HG02678 (cell line): ENCODE results near the gene OVAAL.

Experiments
- ATAC-seq: cut with Tn5 transposase; IDR thresholded peaks from one replicate; pipeline ENCODE4 v1.9.1; 2021; ENCODE audit warnings: mild to moderate bottlenecking, moderate library complexity; ENCODE audit not compliant: unreplicated experiment

Gene OVAAL

GRCh38 chr1:180558664-180559063, at the start of gene OVAAL:
Gene OVAAL, plus strand, starts transcription at chr1:180558964.
- no peak for ATAC-seq

GRCh38 chr1:180510882-180511281, 47.9 kb upstream of the OVAAL start:
- no peak for ATAC-seq

DNA sequence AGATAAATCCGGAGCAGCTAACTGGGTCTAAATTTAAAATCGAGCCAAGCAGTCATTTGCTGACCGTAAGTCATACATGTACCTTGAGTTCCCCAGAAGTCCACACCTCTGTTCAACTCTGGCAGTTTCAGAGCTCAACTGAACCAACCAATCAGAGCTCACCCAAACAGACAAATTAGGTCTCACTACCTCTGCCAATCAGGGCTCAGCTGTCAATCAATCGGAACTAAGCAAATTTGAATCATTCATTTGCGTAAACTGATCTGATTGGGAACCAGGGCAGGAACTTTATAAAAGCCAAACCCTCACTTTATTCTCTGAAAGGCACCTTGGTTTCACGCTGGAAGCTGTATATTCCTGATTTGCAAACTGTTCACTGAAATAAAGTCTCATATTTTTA, 45.2 kb upstream of the OVAAL start:
- ATAC-seq, result no peak

DNA sequence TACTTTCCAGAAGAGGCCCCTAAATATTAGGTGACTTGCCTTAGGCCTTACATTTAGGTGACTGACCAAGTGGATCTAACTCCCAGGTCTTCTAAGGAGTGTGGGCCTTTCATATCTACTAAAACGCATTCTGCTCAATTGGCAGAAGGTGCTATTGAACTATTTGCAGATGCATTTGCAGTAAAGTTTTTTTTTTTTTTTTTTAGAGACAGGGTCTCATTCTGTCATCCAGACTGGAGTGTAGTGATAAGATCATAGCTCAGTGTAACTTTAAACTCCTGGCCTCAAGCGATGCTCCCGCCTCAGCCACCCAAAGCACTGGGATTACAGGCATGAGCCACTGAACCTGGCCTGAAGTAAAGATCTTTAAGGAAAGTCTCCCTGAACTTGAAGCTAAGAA, 43.4 kb upstream of the OVAAL start:
- no peak for ATAC-seq

- peak; percentile 95 for ATAC-seq
Measured at GRCh38 chr1:180515857-180516388, 42.8 kb upstream of the OVAAL start.

DNA sequence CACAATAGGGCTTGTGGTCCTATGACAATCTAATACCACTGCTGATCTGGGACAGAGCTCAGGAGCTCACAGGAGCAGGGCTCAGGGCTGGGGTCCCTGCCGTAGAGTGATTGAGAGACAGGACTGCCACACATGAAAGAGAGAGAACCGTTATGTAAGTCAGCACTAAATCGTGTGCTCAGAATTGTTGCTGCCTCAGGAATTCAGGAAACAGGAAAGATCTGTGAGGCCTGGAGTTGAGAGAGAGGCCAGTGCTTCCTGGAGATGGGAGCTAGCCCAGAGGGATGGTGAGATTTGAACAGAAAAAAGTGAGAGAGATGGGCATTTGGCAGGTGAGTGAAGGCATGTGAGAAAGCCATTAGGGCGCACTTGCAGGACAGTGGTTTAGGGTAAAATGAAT, 38.9 kb upstream of the OVAAL start:
- no peak for ATAC-seq

- ATAC-seq, result no peak
Measured at GRCh38 chr1:180521474-180522212, 37.1 kb upstream of the OVAAL start.

- no peak for ATAC-seq
Measured at GRCh38 chr1:180522213-180522515, 36.6 kb upstream of the OVAAL start.

DNA sequence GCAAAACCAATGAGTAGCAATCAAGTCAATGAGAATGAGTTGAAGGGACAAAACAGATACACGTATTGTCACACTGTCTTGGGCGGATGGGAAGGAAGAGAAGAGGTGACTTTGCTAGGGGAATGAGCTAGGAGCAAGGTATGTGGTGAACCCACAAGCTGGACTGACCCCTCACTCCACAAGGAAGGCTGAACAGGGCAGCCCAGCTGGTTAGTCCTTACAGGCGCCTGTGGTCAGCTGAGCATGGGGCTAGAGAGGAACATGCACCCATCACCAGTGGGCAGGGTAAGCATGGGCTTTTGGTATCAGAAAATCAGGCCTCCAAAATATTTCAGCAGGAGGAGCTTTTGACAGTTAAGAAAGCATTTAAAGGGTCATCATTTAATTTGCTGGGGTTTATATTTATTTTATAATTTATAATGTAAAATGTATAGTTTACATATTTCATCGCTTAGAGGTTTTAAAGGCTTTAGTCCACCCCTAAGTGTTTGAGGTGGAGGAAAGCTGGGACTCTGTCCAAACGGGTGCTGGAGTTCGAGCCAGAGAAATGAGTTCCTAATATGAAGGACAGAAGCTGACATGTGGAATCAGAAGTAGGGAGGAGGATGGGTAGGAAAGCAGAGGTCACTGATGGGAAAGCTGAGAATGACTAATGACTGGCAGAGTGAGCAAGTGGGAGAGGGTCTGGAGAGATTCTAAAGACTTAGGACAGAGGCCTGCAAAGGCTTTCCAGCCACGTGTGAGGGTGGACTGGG, 34.4 kb upstream of the OVAAL start:
- no peak for ATAC-seq

DNA sequence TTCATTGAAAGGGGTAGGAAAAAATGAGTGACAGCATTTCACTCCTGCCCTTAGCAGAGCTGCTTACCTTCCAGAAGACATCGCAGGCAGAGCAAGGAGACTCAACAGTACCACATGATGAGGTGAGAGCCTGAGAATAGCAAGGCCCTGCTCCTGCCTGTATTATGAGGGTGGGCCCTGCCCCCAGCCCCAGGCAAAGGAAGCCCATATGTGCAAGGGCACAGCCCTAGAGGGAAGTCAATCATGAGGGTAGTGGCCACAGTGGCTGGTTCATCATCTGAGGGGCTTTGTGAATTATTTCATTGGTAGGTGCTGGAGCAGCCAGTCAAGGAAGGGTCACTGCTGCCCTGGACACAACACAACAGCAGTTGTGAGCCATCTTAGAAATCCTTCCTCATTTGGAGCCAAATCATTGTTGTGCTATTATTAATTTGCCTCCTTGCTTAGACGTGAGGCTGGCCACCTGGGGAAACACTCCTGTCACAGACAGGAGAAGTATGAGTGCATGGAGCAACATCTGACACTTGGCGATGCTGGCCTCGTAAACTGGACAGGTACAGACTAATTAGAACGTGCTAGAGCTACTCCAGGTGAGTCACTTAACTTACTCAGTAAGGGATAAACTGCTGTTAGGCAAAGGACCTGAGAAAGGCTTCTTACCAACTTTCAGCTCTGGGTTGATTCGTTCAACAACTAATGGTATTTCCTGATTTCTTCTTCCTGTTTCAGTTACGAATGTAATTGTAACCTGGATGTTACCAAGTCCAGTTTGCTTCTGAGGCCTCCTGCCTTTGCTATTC, 33.6 kb upstream of the OVAAL start:
- ATAC-seq, result no peak

- no peak for ATAC-seq
Measured at GRCh38 chr1:180525715-180526039, 33.1 kb upstream of the OVAAL start.

- no peak for ATAC-seq
Measured at GRCh38 chr1:180527101-180527669, 31.6 kb upstream of the OVAAL start.

DNA sequence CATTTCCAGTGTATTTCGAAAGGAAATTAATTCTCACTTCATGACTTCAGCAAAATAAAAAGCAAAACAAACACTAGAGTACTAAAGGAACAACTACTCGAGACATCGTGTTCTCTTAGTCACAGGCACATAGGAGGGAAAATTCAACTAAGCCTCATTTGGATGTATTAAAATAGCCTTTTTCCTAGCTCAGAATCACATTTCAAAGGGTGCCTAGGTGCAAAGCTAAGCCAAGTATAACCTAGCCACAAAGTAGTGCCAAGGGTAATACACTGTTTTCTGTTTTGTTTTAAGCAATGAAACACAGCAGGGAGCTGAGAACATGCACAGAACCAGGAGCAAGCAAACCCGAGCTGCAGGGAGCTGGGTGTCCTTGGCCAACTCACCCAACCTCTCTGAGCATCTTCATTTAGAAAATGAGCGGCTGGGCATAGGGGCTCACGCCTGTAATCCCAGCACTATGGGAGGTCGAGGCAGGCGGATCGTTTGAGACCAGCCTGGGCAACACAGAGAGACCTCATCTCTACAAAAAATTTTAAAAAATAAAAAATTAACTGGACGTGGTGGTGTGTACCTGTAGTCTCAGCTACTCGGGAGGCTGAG, 29.8 kb upstream of the OVAAL start:
- ATAC-seq, result no peak

- no peak for ATAC-seq
Measured at GRCh38 chr1:180530501-180530900, 28.3 kb upstream of the OVAAL start.

- no peak for ATAC-seq
Measured at GRCh38 chr1:180532854-180533253, 25.9 kb upstream of the OVAAL start.

DNA sequence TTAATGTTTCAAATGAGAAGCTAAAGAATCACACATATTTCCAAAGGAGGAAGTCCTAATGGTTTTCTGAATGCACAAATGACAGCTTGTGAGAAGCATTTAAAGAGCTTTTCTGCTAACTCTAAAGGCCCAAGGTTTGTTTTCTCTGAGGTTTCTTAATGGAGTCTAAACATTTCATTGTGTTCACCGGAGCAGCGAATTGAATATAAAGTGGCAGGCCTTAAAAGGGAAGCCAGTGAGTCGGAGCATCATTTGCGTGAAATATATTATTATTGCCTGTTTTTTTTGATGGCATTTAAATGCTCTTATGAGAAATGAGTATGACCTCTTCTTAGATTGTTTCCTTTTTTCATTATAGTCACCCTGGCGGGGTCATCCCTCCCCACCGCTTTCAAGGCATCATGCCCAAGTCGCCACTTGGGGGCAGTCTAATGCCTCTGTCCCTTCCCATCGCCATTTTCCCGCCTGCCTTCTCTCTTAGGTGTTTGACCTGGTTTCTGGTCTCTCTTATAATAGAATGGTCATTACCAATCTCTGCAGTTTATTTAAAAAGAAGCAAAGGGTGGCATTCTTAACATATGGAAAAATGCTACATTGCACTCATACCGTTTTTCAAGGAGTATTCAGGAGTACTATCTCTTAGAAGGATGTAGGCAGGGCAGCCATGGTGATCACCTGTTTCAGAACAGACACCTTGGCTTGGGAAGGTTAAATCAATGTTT, 25.3 kb upstream of the OVAAL start:
- peak; percentile 72 for ATAC-seq

DNA sequence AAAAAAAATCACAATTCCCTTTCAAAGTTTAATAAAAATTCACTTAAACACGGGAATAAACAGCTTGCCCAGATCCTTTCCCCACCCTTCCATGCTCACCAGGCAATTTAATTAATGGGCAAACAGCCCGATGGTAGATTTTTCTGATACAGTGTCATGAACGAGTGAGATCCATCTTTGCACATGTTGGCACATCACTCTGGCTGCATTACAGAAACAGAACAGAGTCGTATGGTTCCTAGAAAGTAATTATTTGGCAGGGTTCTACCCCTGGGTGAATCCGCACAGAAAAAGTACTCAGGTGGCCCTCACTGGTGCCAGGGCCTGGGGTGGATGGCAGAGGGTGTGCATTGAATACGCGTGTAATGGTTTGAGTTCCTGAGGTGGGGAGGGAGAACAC, 24.6 kb upstream of the OVAAL start:
- no peak for ATAC-seq

GRCh38 chr1:180535418-180535999, 23.3 kb upstream of the OVAAL start:
- ATAC-seq, result no peak

DNA sequence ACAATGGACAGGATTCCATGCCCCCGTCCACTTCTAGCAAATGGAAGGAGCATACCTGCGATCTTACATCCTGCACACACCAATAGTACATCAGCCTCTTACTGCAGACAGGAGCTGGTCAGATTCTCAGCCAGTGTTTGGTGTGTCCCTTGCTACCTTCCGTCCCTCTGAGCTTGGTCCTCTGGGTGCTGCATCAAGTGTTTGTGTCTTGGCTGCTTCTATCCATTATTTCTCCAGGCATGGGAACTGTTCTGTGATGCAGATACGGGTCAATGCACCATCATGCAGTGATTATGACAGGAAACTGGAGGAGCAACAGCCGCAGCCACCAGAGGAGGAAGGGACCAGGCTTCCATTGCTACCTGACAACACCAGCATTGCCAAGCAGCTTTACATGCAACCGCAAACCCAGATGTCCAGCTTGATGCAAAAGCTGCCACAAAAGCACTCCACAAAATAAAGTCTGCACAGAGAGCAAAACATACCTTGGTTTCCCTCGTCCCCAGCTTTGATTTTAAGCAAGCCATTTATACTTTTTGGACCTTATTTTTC, 21.9 kb upstream of the OVAAL start:
- no peak for ATAC-seq

DNA sequence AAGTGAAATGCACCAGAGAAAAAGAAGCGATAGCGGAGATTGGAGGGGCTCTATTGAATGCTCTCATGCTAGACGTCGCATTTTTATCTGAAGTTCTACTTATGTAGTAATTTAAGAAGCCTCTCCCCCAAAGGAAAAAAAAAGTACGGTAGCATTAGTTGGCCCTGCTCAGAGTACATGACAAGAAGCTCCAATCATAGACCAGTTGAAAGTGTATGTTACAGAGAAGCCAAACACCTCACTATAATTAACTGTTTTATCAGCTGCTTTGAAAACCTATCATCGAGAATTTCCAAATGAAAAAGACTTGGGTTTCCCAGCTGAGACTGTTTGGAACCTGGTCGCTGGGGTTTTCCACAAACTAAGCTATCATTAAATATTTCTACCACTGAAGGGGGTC, 19.6 kb upstream of the OVAAL start:
- ATAC-seq, result no peak
